H1 (cell line): ENCODE measurements around the gene ZC3H18. TPM values are rescaled to one million over a fixed set of nuclear protein-coding genes. Genes with fewer than 3 reads are reported as not detected.

Source experiments
- EZH2 ChIP-seq: fragments of 200-600 bp; sonication (generic); IDR thresholded peaks from 2 replicates; pipeline ENCODE4 v1.7.1; 2012; ENCODE audit warnings: low read depth, mild to moderate bottlenecking, moderate library complexity, low read length, inconsistent platforms; ENCODE audit not compliant: severe bottlenecking
- POU5F1 ChIP-seq: IDR thresholded peaks from 2 replicates; pipeline ENCODE4 v1.6.1; 2011; ENCODE audit warnings: low read depth, mild to moderate bottlenecking, low read length, moderate library complexity
- polyA plus RNA-seq, 7 experiments: library from polyadenylated mRNA; depleted of rRNA in 3 of 7; stranded (reverse) in 5 of 7; unstranded in 2 of 7; fragments of >200 nt in 5 of 7; fragments of 200-250 nt in 2 of 7; gene quantifications; 1 replicate in 5 of 7; 2 replicates in 1 of 7; 4 replicates in 1 of 7; pipeline versions ENCODE4 v1.2.1 to v1.2.3, GENCODE V29; 2011 to 2013; ENCODE audit warnings: missing spikeins in 2 of 7, mixed read lengths in 2 of 7
- total RNA-seq: library from RNA; stranded (reverse); fragmentation: NEBNext Ultra II Directional; extraction: Animal tissue kit (Norgen Biotek cat#: 25700); gene quantifications from 2 replicates; pipeline ENCODE4 v1.2.1, GENCODE V29; 2021

Gene ZC3H18
- total and polyA plus RNA-seq, 2 of the 8 experiments (the other 6 are each of a cell fraction or from before 2014, with no cell fraction given): 12.1 to 73.2 TPM

GRCh38 chr16:88613911-88614817 is 44.0 kb downstream of the ZC3H18 start (continued):
- no peak for TF ChIP-seq POU5F1
- TF ChIP-seq EZH2: no peak
